Loucy (cell line): ENCODE measurements around the gene PPFIBP2.

Experiments used
- H2AFZ ChIP-seq: fragments of 200-600 bp; sonication (generic); 2 replicates; pipeline ENCODE4 v1.6.0; 2016; ENCODE audit warnings: antibody characterized with exemption, mild to moderate bottlenecking, low read length, moderate library complexity
- H3F3A ChIP-seq: fragments of 200-600 bp; 2 replicates; pipeline ENCODE4 v1.6.0; 2016; ENCODE audit warnings: antibody characterized with exemption, low read depth, mild to moderate bottlenecking
- H3K27me3 ChIP-seq: fragments of 200-600 bp; sonication (generic); 2 replicates; pipeline ENCODE4 v1.6.1; 2014; ENCODE audit warnings: low read length, mild to moderate bottlenecking; ENCODE audit not compliant: insufficient read depth, poor library complexity, severe bottlenecking
- H3K36me3 ChIP-seq: fragments of 200-600 bp; sonication (generic); 2 replicates; pipeline ENCODE4 v1.6.1; 2016; ENCODE audit warnings: low read length; ENCODE audit not compliant: insufficient read depth
- H3K4me1 ChIP-seq: fragments of 200-600 bp; sonication (generic); 2 replicates; pipeline ENCODE4 v1.5.1; 2014; ENCODE audit warnings: low read length, mild to moderate bottlenecking; ENCODE audit not compliant: insufficient read depth, poor library complexity, severe bottlenecking
- H3K4me2 ChIP-seq: fragments of 200-600 bp; sonication (generic); 2 replicates; pipeline ENCODE4 v1.6.0; 2014; ENCODE audit warnings: antibody characterized with exemption, low read length, low read depth, mild to moderate bottlenecking; ENCODE audit not compliant: poor library complexity, severe bottlenecking
- H3K4me3 ChIP-seq: fragments of 200-600 bp; sonication (generic); 2 replicates; pipeline ENCODE4 v1.5.1; 2014; ENCODE audit warnings: low read length, mild to moderate bottlenecking, mixed read lengths; ENCODE audit not compliant: poor library complexity, severe bottlenecking
- H3K79me2 ChIP-seq: fragments of 200-600 bp; sonication (generic); 2 replicates; pipeline ENCODE4 v1.6.1; 2014; ENCODE audit warnings: low read length; ENCODE audit not compliant: insufficient read depth
- H3K9ac ChIP-seq: fragments of 200-600 bp; sonication (generic); 2 replicates; pipeline ENCODE4 v1.6.0; 2014; ENCODE audit warnings: mild to moderate bottlenecking, low read depth, low read length, moderate library complexity; ENCODE audit not compliant: poor library complexity, severe bottlenecking
- H3K9me2 ChIP-seq: fragments of 200-600 bp; sonication (generic); replicated peaks from 2 replicates; pipeline ENCODE4 v1.6.1; 2016; ENCODE audit warnings: low read depth, low read length, mixed read lengths
- H3K9me3 ChIP-seq: fragments of 200-600 bp; sonication (generic); 2 replicates; pipeline ENCODE4 v1.6.1; 2014; ENCODE audit warnings: mild to moderate bottlenecking, antibody characterized with exemption, low read length, low read depth; ENCODE audit not compliant: insufficient read depth
- H4K20me1 ChIP-seq: fragments of 200-600 bp; sonication (generic); 2 replicates; pipeline ENCODE4 v1.6.0; 2014; ENCODE audit warnings: antibody characterized with exemption, low read length, mild to moderate bottlenecking; ENCODE audit not compliant: insufficient read depth, poor library complexity, severe bottlenecking
- EZH2phosphoT487 ChIP-seq: fragments of 200-600 bp; IDR thresholded peaks from 2 replicates; pipeline ENCODE4 v1.6.1; 2018; ENCODE audit warnings: antibody characterized with exemption, mild to moderate bottlenecking, moderate library complexity, borderline replicate concordance
- TF ChIP-seq, protein P1 (sequence below): fragments of 200-600 bp; sonication (generic); conservative IDR thresholded peaks from 2 replicates; pipeline ENCODE4 v1.5.1; 2014; ENCODE audit warnings: mild to moderate bottlenecking, antibody characterized with exemption, low read length

Gene PPFIBP2

DNA sequence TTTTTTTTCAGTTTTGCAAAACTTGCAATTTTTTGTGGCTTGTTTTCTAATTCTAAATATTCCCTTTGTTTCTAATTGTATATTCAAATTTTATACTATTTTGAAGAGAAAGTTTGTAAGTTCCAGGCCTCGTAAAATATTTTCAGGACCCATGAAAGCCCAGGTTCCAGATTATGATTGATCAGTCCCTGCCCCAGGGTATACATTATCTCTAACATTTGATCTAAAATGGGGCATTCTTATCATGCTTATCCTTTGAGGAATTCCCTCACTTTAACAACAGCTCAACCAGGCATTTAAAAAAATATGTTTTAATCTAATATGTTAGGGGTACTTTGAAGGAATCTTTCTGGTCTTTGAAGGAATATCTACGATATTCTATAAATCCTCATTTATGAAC, 133.1 kb downstream of the PPFIBP2 start:
- no peaks in the 10 kb centered on the region for H4K20me1 ChIP-seq
- H3F3A ChIP-seq = no peaks in the 10 kb centered on the region
- no peaks in the 10 kb centered on the region for H3K79me2 ChIP-seq
- H3K27me3 ChIP-seq = peaks cover 5% of the 10 kb centered on the region
- H3K4me3 ChIP-seq = no peak overlapping the region
- H3K9me2 ChIP-seq = no peaks in the 10 kb centered on the region
- H3K4me2 ChIP-seq = no peak overlapping the region
- no peaks in the 10 kb centered on the region for H3K4me1 ChIP-seq
- no peak for TF ChIP-seq EZH2phosphoT487
- TF ChIP-seq, protein P1, sequence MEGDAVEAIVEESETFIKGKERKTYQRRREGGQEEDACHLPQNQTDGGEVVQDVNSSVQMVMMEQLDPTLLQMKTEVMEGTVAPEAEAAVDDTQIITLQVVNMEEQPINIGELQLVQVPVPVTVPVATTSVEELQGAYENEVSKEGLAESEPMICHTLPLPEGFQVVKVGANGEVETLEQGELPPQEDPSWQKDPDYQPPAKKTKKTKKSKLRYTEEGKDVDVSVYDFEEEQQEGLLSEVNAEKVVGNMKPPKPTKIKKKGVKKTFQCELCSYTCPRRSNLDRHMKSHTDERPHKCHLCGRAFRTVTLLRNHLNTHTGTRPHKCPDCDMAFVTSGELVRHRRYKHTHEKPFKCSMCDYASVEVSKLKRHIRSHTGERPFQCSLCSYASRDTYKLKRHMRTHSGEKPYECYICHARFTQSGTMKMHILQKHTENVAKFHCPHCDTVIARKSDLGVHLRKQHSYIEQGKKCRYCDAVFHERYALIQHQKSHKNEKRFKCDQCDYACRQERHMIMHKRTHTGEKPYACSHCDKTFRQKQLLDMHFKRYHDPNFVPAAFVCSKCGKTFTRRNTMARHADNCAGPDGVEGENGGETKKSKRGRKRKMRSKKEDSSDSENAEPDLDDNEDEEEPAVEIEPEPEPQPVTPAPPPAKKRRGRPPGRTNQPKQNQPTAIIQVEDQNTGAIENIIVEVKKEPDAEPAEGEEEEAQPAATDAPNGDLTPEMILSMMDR = no peak
- H3K36me3 ChIP-seq = no peaks in the 10 kb centered on the region
- no peak overlapping the region for H3K9ac ChIP-seq
- H3K9me3 ChIP-seq = no peaks in the 10 kb centered on the region
- no peak overlapping the region for H2AFZ ChIP-seq

DNA sequence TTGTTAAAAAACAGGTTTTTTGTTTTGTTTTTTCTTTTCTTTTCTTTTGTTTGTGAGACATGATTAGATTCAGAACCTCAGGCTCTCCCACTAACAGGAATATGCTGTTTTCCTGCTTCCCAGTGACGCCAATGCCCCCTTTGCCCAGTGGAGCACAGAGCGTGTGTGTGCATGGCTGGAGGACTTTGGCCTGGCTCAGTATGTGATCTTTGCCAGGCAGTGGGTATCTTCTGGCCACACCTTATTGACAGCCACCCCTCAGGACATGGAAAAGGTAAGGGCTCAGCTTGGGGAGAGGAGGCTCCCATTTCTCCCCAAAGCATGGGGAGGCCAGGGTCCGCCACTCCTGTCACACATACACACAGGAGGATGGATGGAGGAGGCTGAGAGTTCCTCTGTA, 134.5 kb downstream of the PPFIBP2 start:
- Histone ChIP-seq H2AFZ (no peak overlapping the region), H3F3A (no peaks in the 10 kb centered on the region), H3K9ac (no peak overlapping the region), H3K9me3 (no peaks in the 10 kb centered on the region), H3K27me3 (no peaks in the 10 kb centered on the region), H3K79me2 (no peaks in the 10 kb centered on the region), H4K20me1 (no peaks in the 10 kb centered on the region), H3K36me3 (no peaks in the 10 kb centered on the region), H3K9me2 (no peaks in the 10 kb centered on the region), H3K4me1 (no peaks in the 10 kb centered on the region), H3K4me3 (no peak overlapping the region), H3K4me2 (no peak overlapping the region)
- no peak for TF ChIP-seq EZH2phosphoT487
- TF ChIP-seq, protein P1 = no peak

- Histone ChIP-seq H3K9me3 (no peaks in the 10 kb centered on the region), H3K4me3 (no peak overlapping the region), H3K27me3 (no peaks in the 10 kb centered on the region), H4K20me1 (no peaks in the 10 kb centered on the region), H3K36me3 (no peaks in the 10 kb centered on the region), H3K4me2 (no peak overlapping the region), H3K9me2 (no peaks in the 10 kb centered on the region), H3K4me1 (no peaks in the 10 kb centered on the region), H3K79me2 (no peaks in the 10 kb centered on the region), H3K9ac (no peak overlapping the region), H3F3A (no peaks in the 10 kb centered on the region), H2AFZ (no peak overlapping the region)
- TF ChIP-seq, protein P1 = no peak
- no peak for TF ChIP-seq EZH2phosphoT487
Measured at GRCh38 chr11:7651140-7651551, 137.3 kb downstream of the PPFIBP2 start.
